ENCODE measurements around the gene TPSAB1. TPM values are rescaled to one million over a fixed set of nuclear protein-coding genes. Genes with fewer than 3 reads are reported as not detected.
"Not testable (repeated sequence)": the region's sequence is repeated elsewhere in the genome, so short reads cannot be mapped to it uniquely, and the experiment has no call there.

TPSAB1 gene
- total and polyA plus RNA-seq, 4 experiments from 2014 or later = not detected

DNA sequence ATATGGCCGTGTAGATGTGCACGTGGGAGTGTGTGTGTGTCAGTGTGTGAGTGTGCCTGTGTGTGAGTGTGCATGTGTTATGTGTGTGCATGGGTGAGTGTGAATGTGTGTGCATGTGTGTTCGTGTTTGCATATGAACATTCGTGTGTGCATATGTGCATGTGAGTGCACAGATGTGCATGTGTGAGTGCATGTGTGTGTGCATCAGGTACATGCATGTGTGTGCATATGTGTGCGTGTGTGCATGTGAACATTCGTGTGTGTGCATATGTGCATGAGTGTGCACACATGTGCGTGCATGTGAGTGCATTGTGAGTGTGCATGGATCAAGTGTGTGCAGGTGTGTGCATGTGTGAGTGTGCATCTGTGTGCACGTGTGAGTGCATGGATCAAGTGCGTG lies 2.5 kb upstream of the TPSAB1 start:
- intact Hi-C loops (cut with micrococcal nuclease) = no loop called here
- Mint-ChIP-seq H3K4me1 (peaks cover 0 to 5% (median 3%) of the 10 kb centered on the region in 4 donors), H3K36me3 (no peaks in the 10 kb centered on the region), H3K27ac (peak overlapping the region in 1 of 7 donors; percentile 30), H3K9me3 (peaks cover 0 to 2% (median 0%) of the 10 kb centered on the region in 8 donors), H3K27me3 (peaks cover 0 to 2% of the 10 kb centered on the region in 2 donors), H3K4me3 (no peak overlapping the region)
- Histone ChIP-seq H3K36me3 (ENCODE audit: insufficient read depth, low read length) (no peaks in the 10 kb centered on the region), H3K4me3 (ENCODE audit: low read length in 2 of 2) (no peak overlapping the region), H3K4me1 (ENCODE audit: insufficient read depth, low read length) (no peaks in the 10 kb centered on the region), H3K27ac (ENCODE audit: low read depth, low read length) (no peak overlapping the region), H3K27me3 (ENCODE audit: insufficient read depth, low read length) (no peaks in the 10 kb centered on the region), H3K9me3 (ENCODE audit: control insufficient read depth in 1 of 2, low read length in 2 of 2) (no peaks in the 10 kb centered on the region)
- POLR2A ChIA-PET (ENCODE audit: partially characterized antibody) = no interaction called here
- no peak for DNase-seq
- CTCF ChIA-PET (ENCODE audit: partially characterized antibody) = no interaction called here

- H3K4me3 ChIP-seq (ENCODE audit: low read length in 2 of 2); H3K36me3 Mint-ChIP-seq; H3K9me3 ChIP-seq (ENCODE audit: control insufficient read depth in 1 of 2, low read length in 2 of 2); H3K27ac ChIP-seq (ENCODE audit: low read depth, low read length); H3K9me3 Mint-ChIP-seq; H3K4me3 Mint-ChIP-seq; H3K27me3 Mint-ChIP-seq; H3K27ac Mint-ChIP-seq; H3K4me1 ChIP-seq (ENCODE audit: insufficient read depth, low read length); H3K4me1 Mint-ChIP-seq; DNase-seq; POLR2A ChIA-PET (ENCODE audit: partially characterized antibody); H3K27me3 ChIP-seq (ENCODE audit: insufficient read depth, low read length); H3K36me3 ChIP-seq (ENCODE audit: insufficient read depth, low read length); intact Hi-C loops (cut with micrococcal nuclease); CTCF ChIA-PET (ENCODE audit: partially characterized antibody): not testable (repeated sequence)
These were observed 1.6 kb upstream of the TPSAB1 start for GRCh38 chr16:1238909-1239308.

- H3K9me3 Mint-ChIP-seq; CTCF ChIA-PET (ENCODE audit: partially characterized antibody); DNase-seq: not testable (repeated sequence)
These were observed 930 bp upstream of the TPSAB1 start for GRCh38 chr16:1239575-1239974.

DNA sequence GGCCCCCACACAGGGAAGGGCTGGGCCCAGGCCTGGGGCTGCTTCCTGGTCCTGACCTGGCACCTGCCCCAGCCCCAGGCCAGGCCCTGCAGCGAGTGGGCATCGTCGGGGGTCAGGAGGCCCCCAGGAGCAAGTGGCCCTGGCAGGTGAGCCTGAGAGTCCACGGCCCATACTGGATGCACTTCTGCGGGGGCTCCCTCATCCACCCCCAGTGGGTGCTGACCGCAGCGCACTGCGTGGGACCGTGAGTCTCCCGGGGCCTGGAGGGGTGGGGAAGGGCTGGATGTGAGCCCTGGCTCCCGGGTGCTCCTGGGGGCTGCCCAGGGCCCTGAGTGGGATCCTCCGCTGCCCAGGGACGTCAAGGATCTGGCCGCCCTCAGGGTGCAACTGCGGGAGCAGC lies 576 bp downstream of the TPSAB1 start:
- H3K36me3 ChIP-seq (ENCODE audit: insufficient read depth, low read length); H3K4me1 Mint-ChIP-seq; H3K4me1 ChIP-seq (ENCODE audit: insufficient read depth, low read length); H3K27me3 Mint-ChIP-seq; H3K36me3 Mint-ChIP-seq; H3K4me3 Mint-ChIP-seq; H3K9me3 ChIP-seq (ENCODE audit: control insufficient read depth in 1 of 2, low read length in 2 of 2); H3K27me3 ChIP-seq (ENCODE audit: insufficient read depth, low read length); H3K4me3 ChIP-seq (ENCODE audit: low read length in 2 of 2); H3K9me3 Mint-ChIP-seq; POLR2A ChIA-PET (ENCODE audit: partially characterized antibody); H3K27ac ChIP-seq (ENCODE audit: low read depth, low read length); intact Hi-C loops (cut with micrococcal nuclease); CTCF ChIA-PET (ENCODE audit: partially characterized antibody); DNase-seq; H3K27ac Mint-ChIP-seq: not testable (repeated sequence)

More at GRCh38 chr16:1239575-1239974, 930 bp upstream of the TPSAB1 start:
- H3K4me3 ChIP-seq (ENCODE audit: low read length in 2 of 2); H3K9me3 ChIP-seq (ENCODE audit: control insufficient read depth in 1 of 2, low read length in 2 of 2); H3K4me1 ChIP-seq (ENCODE audit: insufficient read depth, low read length); POLR2A ChIA-PET (ENCODE audit: partially characterized antibody); intact Hi-C loops (cut with micrococcal nuclease); H3K4me1 Mint-ChIP-seq; H3K36me3 Mint-ChIP-seq; H3K27ac Mint-ChIP-seq; H3K27me3 Mint-ChIP-seq; H3K36me3 ChIP-seq (ENCODE audit: insufficient read depth, low read length); H3K27ac ChIP-seq (ENCODE audit: low read depth, low read length); H3K27me3 ChIP-seq (ENCODE audit: insufficient read depth, low read length); H3K4me3 Mint-ChIP-seq: not testable (repeated sequence)

- H3K27me3 Mint-ChIP-seq; H3K4me1 Mint-ChIP-seq; H3K4me3 Mint-ChIP-seq; H3K27ac Mint-ChIP-seq; H3K4me3 ChIP-seq (ENCODE audit: low read length in 2 of 2); POLR2A ChIA-PET (ENCODE audit: partially characterized antibody); H3K9me3 ChIP-seq (ENCODE audit: control insufficient read depth in 1 of 2, low read length in 2 of 2); H3K36me3 Mint-ChIP-seq; intact Hi-C loops (cut with micrococcal nuclease); H3K9me3 Mint-ChIP-seq; CTCF ChIA-PET (ENCODE audit: partially characterized antibody); H3K27me3 ChIP-seq (ENCODE audit: insufficient read depth, low read length); H3K27ac ChIP-seq (ENCODE audit: low read depth, low read length); DNase-seq; H3K36me3 ChIP-seq (ENCODE audit: insufficient read depth, low read length); H3K4me1 ChIP-seq (ENCODE audit: insufficient read depth, low read length): not testable (repeated sequence)
These were observed 2.9 kb downstream of the TPSAB1 start for GRCh38 chr16:1243363-1243762.

DNA sequence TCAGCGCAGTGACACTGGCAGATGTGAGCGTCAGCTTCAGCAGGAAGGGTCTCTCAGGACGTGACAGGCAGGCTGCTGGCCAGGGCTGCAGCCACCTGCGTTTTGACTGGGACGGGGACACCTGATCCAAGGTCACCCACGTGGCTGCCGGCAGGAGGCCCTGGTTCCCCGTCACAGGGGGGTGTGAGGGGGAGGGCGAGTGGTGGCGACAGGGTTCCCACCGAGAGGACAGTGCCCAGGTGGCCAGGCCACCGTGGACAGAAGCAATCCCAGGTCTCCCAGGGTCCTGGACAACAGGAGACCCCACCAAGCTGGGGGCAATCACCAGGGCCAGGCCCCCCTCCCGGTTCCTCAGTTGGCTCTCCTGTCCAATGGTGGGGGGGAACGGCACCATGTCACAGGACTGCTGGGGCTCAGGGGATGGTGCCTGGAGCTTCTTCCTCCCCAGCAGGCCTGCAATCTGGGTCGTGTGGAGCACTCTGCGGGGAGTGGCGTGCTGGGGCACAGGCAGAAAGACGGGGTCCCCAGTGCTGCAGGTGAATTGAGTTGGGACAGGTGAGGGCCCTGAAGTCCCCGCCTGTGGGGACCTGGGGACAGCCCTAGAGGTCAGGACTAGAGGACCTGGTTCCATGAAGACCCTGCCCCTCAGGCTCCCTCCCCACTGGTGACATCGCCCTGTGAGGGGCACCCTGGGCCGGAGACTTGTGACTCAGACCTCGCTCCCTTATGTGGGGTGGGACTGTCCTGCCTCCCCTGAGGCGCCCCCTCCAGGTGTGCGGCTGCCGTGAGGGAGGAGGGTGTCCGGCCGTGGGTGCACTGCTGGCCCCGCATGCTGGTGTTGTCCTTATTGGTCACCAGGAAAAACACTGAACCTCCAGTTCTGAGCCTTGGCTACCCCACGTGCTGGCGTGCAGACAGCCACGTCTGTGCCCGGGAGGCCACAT lies 3.7 kb downstream of the TPSAB1 start:
- CTCF ChIA-PET (ENCODE audit: partially characterized antibody); H3K27me3 ChIP-seq (ENCODE audit: insufficient read depth, low read length); POLR2A ChIA-PET (ENCODE audit: partially characterized antibody); DNase-seq; H3K4me3 Mint-ChIP-seq; H3K36me3 Mint-ChIP-seq; H3K4me3 ChIP-seq (ENCODE audit: low read length in 2 of 2); H3K27ac ChIP-seq (ENCODE audit: low read depth, low read length); H3K36me3 ChIP-seq (ENCODE audit: insufficient read depth, low read length); H3K9me3 Mint-ChIP-seq; H3K27ac Mint-ChIP-seq; H3K9me3 ChIP-seq (ENCODE audit: control insufficient read depth in 1 of 2, low read length in 2 of 2); H3K4me1 Mint-ChIP-seq; H3K4me1 ChIP-seq (ENCODE audit: insufficient read depth, low read length); H3K27me3 Mint-ChIP-seq; intact Hi-C loops (cut with micrococcal nuclease): not testable (repeated sequence)

- H3K27ac ChIP-seq (ENCODE audit: low read depth, low read length) = no peak overlapping the region
- no peaks in the 10 kb centered on the region for H3K9me3 ChIP-seq (ENCODE audit: control insufficient read depth in 1 of 2, low read length in 2 of 2)
- H3K4me1 ChIP-seq (ENCODE audit: insufficient read depth, low read length) = no peaks in the 10 kb centered on the region
- DNase-seq = no peak
- CTCF ChIA-PET (ENCODE audit: partially characterized antibody) = no interaction called here
- H3K27me3 ChIP-seq (ENCODE audit: insufficient read depth, low read length) = no peaks in the 10 kb centered on the region
- no peaks in the 10 kb centered on the region for H3K9me3 Mint-ChIP-seq
- peaks cover 4 to 7% of the 10 kb centered on the region in 2 donors for H3K27me3 Mint-ChIP-seq
- no peak overlapping the region for H3K4me3 Mint-ChIP-seq
- intact Hi-C loops (cut with micrococcal nuclease) = no loop called here
- peaks cover 0 to 3% (median under 1%) of the 10 kb centered on the region in 4 donors for H3K4me1 Mint-ChIP-seq
- POLR2A ChIA-PET (ENCODE audit: partially characterized antibody) = interaction anchor here (0.6 kb wide), 1 partner anchor 115 kb away, joined by 3 read pairs; no protein-coding TSS in a partner anchor
- H3K27ac Mint-ChIP-seq = no peak overlapping the region
- no peak overlapping the region for H3K4me3 ChIP-seq (ENCODE audit: low read length in 2 of 2)
- H3K36me3 ChIP-seq (ENCODE audit: insufficient read depth, low read length) = no peaks in the 10 kb centered on the region
- no peaks in the 10 kb centered on the region for H3K36me3 Mint-ChIP-seq
These were observed 4.4 kb downstream of the TPSAB1 start for GRCh38 chr16:1244881-1245280.
